Skin epidermis (tissue), 12 donors: ENCODE results near the gene ZFHX2.
"Not testable (repeated sequence)": the region's sequence is repeated elsewhere in the genome, so short reads cannot be mapped to it uniquely, and the experiment has no call there.

Source experiments
- H3K27ac ChIP-seq, 21 experiments: fragments of 200-600 bp; sonication (generic) in 11 of 21; one replicate each; pipeline ENCODE4 v1.5.0; 2020; ENCODE audit warnings: mild to moderate bottlenecking in 3 of 21, inconsistent platforms in 2 of 21, moderate library complexity in 2 of 21
- H3K4me3 ChIP-seq, 7 experiments: fragments of 200-600 bp; sonication (generic) in 2 of 7; one replicate each; pipeline ENCODE4 v1.5.0; 2020; ENCODE audit warnings: inconsistent platforms in 2 of 7, mild to moderate bottlenecking in 2 of 7, moderate library complexity in 1 of 7

ZFHX2 gene

DNA sequence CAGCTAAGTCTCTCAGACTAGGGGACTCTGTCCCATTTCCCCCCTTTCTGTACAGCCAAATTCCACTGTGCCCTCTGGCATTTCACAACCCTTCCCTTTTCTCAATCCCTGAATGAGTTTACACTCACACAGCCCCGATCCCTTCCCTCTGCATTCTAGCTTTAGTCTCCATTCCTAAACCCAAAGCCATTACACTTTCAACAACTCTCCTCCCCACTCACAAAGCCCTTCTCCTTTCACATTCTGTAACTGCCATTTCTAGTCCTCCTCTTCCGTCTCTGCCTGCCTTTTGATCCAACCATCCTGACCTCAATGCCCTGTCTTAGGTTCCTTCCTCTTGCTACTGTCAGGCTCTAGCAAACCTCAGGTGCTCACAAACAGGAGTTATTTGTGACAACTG lies 3.6 kb downstream of the ZFHX2 start:
- Histone ChIP-seq H3K27ac (no peak overlapping the region), H3K4me3 (no peak overlapping the region)

DNA sequence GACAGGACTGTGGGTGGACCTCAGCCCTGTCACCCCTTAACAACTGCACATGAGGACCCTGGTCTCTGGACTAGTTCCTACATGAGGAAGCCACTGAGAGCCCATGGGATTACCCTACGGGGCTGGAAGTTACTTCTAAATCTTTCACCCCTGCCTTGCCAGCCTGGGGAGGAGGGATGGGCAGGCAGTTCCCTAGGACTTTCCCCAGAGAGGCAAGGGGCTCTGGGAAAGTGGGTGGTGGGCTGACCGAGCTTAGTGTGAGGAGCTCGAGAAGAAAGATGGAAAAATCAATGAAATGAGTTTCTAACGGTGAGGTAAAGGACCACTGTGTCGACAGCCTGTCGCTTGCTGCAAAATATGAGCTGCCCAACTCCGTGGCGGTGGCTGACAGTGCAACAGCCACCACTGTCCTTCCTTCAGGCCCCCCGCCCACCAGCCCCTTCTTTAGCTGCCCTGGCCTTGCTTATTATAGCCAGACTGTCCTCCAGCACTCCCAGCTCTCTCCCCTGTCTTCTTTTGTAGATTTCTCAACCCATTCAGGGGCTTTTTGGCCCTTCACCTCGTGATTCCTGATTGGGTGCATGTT lies 5.0 kb downstream of the ZFHX2 start:
- no peak overlapping the region for H3K27ac ChIP-seq
- H3K4me3 ChIP-seq: no peak overlapping the region

DNA sequence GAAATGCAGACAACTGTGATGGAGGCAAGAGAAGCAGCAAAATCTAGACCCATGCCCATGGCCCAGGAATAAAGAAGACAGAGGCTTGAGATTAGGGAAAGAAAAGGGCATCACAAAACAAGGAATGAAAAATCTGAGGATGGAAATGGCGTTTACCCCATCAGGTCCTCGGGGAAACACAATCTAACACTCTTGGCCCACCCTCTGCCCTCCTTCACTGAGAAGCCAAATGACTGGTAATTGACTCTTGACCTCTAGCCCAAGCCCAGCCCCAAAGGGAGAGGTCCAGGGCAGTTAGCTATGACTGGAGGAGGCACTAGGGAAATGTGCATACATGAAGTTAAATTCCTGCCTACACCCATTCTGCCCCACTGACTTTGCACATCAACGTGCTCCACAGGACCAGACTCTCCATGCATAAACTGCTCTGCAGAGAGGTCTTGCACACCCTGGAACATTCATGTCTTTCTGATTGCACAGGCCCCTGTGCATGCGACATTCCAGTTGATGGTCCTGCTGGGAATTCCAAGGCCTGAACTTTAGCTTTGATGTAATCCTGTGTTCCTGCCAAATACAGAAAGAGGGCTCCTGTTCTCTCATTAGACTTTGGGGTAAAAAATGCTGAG lies 5.7 kb downstream of the ZFHX2 start:
- H3K27ac ChIP-seq: no peak overlapping the region
- H3K4me3 ChIP-seq: no peak overlapping the region

DNA sequence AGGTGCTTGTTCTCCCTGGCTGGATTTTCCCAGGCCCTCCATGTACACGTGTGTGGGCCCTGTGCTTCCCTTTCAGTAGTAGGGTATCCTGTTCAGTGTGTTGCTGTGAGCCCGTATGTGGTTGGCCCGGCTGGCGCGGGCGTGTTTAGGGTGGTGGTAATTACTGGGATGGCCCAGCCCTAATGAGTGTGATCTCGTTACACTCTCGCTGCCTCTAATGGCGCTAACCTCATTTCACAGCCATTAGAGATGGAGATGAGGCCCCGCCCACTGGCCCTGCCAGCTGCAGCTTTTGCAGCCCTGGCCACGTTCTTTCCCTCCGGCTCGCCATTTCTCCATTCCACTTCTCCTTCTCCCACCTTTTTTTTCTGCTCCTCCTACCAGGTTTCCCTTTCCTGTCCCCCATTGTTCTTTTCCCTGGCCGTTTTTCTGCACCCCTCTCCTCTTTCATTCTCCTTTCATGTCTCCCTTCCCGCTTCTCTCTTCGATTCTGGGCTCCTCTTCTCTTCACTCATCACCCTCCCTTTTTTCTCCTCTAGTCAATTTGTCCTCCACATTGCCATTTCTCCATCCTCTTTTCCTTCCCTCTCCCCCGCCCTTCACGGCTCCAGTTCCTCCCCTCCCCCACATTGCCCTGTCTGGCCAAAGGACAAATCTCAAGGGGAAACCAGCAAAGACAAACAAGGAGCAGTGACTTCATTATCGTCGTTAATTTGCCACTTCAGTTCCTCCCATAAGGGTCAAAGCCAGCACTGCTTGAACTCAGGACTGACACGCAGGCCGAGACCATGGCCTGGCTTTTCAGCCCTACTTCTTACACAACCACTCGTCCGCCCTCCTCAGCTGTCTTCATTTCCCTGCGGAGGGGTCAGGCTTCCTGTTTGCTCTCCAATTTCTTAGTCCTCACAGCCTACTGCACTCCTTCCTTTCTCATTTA lies 6.8 kb downstream of the ZFHX2 start:
- H3K27ac ChIP-seq: no peak overlapping the region
- H3K4me3 ChIP-seq: no peak overlapping the region

DNA sequence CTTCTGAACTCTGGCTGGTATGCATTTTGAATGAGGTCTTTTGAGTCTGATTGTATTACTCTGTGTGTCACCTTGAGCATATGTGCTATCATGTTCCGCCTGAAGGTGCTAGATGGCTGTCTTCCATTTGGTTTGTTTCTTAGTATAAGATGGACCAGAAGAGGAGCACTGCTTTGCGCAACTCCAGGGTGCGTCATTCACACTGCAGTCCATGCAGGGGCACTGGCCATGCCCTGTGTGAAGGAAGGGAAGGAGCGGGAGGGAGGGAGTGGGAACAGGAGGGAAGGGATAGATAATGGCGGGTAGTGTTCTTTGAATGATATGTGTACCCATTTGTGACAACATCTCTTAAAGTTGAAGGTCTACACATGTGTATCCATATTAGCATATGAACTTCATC lies 8.2 kb downstream of the ZFHX2 start:
- H3K27ac ChIP-seq: no peak overlapping the region
- no peak overlapping the region for H3K4me3 ChIP-seq

DNA sequence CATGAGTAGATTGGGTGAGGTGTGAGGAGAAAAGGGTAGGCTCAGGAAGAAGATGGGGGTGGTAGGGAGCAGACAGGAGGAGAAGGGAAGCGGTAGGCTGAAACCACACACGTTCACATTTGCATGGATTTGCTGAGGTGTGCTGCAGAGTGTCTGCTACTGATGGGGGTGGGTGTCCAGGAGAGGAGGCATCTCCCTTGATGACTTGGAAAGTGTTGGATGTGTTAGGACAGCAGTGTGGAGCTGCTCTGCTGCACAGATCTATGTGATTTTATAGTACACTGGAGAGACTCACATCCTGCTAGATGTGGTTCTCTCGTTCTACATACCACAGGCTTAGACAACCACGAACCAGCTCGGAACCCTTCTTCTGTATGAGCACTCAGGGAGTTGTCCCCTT lies 9.3 kb downstream of the ZFHX2 start:
- H3K27ac ChIP-seq: no peak overlapping the region
- H3K4me3 ChIP-seq: no peak overlapping the region

DNA sequence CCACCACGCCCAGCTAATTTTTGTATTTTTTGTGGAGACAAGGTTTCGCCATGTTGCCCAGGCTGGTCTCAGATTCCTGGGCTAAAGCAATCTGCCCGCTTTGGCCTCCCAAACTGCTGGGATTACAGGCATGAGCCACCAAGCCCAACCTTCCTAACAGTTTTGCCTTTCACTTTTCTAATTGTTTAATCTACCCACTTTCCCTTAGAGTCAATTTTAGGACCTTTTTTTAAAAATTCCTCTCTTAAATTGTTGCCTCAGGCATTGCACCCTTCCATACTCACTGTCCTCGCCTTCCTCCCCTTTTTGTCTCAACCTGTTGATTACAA lies 11.5 kb downstream of the ZFHX2 start:
- Histone ChIP-seq H3K27ac (no peak overlapping the region), H3K4me3 (no peak overlapping the region)

DNA sequence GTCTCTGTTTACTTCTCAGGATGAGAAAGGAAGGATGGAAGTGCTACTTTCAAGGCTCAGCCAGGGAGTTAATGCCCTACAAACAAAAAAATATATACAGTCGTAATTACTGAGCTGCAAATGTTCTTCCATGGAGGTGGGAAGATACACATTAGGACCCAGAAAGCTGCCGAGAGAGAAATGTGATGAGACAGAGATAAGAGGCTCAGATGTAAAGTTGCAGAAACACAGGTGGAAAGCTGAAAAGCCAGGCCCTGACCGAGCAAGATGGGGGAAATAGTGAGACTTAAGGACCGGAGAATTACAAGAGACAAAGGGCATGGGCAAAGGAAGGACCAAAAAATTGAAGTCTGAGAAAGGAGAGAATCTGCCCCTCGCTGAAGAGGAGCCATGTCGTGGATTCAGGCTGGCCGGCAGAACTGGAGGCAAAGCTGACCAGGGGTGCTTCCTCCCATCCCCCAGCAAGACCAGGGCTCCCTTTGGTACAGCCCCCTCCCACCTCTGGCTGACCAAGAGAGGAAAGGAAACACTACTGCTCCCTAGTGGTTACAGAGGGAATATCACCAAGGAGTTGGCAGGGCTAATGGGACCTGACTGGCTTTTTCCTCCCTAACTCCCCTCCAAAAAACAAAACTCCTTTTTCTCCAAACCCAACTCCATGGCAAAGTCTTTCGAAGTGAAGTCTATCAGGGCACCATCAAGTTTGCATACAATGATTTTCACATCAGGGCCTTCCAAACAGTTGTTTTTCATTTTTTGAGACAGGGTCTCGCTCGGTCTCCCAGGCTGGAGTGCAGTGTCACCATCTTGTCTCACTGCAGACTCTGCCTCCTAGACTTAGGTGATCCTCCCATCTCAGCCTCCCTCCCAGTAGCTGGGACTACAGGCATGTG lies 12.1 kb downstream of the ZFHX2 start:
- Histone ChIP-seq H3K4me3 (no peak overlapping the region), H3K27ac (no peak overlapping the region)

DNA sequence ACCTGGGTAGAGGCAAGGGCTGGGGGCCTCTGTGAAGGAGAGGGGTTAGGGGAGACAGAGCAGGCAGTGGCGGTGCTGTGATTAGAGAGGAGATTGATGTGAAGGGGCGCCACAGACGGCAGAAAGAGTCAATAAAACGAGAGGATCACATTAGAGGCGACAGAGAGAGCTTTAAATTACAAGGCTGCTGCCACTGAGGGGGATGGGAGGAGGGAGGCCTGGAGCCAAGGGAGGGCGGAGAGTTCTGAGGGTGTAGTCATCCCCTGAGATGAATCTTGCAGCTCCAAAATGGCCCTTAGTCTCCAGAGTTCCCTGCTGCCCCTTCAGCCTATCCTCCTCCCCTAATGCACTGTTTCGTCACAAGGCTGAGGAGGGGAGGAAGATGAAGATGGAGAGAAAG lies 12.8 kb downstream of the ZFHX2 start:
- Histone ChIP-seq H3K27ac (no peak overlapping the region), H3K4me3 (no peak overlapping the region)

DNA sequence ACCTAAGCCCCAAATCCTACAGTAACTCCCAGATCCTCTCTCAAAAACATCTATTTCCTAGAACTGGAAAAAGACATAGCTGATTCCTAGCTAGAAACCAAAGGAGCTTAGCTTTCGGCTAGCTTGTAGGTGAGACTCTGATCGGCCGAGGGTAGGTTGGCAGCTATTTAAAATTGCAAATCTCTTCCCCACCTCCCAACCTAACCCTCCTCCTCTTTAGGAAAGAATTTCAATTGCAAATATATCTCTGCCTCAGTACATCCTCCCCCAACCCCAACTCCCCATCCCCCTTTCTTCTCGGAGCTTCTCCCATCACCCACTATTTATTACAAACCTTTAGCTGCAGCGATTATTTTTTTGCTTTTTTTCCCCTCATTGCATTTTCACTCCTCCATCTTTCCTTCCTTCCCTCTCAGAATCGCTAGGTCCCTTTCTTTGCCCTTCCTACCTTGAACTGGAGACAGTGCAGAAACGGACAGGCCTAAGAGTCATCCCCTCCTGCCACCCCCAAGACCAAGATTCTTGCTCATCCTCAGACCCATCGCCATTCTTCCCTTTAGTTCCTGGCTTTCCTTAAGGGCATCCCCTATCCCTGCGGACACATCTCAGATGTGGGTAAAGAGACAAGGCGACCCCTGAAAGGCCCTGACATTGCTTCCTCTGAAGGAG lies 13.4 kb downstream of the ZFHX2 start:
- no peak overlapping the region for H3K4me3 ChIP-seq
- H3K27ac ChIP-seq: no peak overlapping the region

DNA sequence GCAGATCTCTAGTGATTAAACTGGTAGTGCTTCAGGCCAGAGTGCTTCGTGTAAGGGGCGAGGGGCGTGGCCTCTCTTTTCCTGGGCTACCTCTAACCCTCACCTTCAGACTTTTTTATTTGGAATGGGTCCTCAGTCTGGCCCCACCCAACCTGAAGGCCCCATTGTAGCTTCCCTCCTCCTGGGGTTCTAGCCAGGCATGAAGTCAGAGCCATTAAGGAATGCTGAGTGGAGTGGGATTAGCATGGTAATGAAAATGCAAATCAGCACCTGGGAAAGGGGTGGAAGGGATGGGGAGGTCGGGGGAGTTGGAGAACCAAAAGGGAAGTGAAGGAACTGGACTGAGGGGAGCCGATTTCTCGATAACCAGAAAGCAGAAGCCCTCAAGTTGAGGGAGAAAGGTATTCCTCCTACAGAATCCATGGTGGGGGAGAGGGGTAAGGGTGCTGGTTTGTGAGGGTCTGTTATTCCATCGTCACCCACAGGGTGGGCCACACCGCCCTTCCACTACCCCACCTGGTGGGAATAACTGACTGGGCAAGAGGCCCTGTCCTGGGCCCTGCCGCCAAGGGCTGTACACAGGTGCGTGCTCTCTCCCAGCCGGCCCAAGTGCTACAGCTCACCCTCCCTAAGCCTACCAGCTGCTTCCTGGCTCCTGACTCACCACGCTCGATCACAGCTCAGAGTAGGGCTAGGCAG lies 14.1 kb downstream of the ZFHX2 start:
- Histone ChIP-seq H3K27ac (no peak overlapping the region), H3K4me3 (no peak overlapping the region)

DNA sequence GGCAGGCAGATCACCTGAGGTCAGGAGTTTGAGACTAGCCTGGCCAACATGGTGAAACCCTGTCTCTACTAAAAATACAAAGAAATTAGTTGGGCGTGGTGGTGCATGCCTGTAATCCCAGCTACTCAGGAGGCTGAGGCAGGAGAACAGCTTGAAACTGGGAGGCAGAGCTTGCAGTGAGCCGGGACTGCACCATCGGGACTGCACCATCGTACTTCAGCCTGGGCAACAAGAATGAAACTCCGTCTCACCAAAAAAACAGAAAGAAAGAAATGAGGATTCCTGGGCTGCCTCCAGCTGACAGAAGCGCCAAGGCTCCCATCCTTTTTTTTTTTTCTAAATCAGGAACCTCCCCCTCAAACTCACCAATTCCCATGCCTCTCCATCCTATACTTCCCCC lies 14.7 kb downstream of the ZFHX2 start:
- not testable (repeated sequence) for H3K27ac ChIP-seq, H3K4me3 ChIP-seq

DNA sequence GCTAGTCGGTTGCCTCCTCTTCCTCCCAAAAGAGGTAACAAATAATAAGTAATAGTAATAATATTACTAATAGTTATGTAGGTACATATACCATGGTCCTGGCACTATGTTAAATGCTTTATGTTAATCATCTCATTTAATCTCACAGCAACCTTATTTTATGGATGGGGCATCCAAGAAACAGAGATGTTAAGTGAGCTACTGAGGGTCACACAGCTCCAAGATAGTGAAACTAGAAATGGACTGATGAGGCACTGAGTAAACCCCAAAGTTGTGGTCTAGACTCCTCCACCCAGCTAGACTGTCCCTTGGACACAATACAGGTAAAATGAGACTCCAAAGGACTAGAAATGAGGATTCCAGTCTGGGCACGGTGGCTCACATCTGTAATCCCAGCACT lies 15.1 kb downstream of the ZFHX2 start:
- H3K27ac ChIP-seq: no peak overlapping the region
- H3K4me3 ChIP-seq: no peak overlapping the region

DNA sequence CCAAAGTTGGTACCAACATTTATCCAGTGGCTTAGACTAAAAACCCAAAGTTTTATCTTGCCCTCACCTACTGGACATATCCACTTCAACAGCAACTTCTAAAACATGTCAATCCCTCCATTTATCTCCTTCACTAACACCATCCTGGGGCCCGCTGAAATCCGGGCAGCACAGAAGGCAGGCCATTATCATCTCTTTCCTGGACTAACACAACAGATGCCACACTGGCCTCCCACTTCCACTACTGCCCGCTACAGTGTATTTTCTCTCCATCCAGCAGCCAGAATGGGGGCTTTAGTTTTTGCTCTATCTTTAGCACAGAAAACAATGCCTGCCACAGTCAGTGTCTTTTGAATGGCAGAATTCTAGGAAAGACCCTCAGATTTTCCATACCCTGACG lies 15.6 kb downstream of the ZFHX2 start:
- Histone ChIP-seq H3K4me3 (no peak overlapping the region), H3K27ac (no peak overlapping the region)

DNA sequence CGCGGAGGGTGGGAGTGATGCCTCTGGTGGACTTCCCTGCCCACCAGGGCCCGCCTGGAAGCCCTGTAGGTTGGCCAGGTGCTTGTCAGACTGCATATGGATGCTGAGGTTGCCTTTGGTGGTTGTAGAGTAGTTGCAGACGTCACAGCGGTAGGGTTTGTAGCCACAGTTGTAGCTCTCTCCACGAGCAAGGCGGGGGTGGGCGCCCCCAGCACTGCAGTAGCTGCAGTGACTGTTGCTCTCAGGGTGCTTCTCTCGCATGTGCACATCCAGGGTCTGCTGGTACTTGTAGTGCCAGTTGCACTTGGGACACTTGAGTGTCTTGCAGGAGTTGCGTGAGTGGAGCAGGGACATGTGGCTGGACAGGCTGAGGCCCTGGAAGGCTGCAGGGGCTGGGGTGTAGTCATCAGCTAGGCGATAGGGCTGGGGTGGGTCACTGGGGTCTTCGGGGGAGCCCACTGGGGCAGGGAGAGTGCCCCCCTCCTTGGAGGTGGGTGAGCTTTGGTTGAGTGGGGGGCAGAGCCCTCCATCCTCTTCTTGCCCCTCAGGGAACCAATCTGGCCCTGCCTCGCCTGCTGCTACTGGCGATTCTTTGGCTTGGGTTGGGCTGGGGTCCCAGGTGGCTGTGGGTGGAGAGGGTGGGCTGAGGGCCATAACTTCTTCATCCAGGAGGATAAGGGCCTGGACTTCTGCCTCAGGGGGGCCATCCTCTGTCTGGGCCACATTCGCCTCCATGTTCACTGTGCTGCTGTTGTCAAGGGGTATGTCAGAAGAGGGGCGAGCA lies 17.7 kb downstream of the ZFHX2 start:
- no peak overlapping the region for H3K27ac ChIP-seq

DNA sequence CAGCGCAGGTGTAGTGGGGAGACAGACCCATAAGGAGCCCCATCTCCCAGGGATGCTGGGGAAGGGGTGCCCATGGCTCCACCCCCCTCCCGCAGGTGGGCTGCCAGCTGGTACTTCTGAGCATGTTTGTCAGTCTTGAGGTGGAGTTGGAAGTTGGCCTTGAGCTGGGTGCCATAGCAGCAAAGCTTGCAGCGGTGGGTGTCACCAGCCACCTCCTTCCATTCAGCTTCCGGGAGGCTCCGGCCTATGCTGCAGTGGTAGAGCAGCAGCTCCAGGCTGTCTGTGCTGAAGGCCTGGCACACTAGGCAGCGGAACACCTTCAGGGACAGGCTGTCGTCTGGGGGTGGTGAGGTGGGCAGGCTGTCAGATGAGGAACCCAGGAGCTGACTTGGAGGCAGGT lies 18.9 kb downstream of the ZFHX2 start:
- no peak overlapping the region for H3K27ac ChIP-seq

More for the DNA sequence above, 17.7 kb downstream of the ZFHX2 start:
- no peak overlapping the region for H3K4me3 ChIP-seq

DNA sequence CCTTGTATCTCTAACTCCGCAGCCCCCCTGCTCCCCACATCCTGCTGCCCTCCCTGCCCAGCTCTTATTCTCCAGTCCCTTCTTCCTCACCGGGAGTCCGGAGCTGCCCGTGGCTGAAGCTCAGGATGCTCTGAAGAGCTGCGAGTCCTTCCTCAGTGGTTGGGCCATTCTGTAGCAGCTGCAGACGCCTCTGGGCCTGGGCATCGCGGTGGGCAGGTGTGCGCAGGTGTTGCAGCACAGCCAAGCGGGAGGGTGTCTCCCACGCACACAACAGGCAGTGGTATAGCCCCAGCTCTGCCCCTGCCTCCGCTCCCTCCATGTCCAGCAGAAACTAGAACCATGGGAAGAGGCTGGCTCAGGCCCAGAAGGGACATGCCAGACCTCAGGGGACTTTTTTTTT lies 20.2 kb downstream of the ZFHX2 start:
- Histone ChIP-seq H3K27ac (no peak overlapping the region), H3K4me3 (no peak overlapping the region)

More for the DNA sequence above, 18.9 kb downstream of the ZFHX2 start:
- no peak overlapping the region for H3K4me3 ChIP-seq

DNA sequence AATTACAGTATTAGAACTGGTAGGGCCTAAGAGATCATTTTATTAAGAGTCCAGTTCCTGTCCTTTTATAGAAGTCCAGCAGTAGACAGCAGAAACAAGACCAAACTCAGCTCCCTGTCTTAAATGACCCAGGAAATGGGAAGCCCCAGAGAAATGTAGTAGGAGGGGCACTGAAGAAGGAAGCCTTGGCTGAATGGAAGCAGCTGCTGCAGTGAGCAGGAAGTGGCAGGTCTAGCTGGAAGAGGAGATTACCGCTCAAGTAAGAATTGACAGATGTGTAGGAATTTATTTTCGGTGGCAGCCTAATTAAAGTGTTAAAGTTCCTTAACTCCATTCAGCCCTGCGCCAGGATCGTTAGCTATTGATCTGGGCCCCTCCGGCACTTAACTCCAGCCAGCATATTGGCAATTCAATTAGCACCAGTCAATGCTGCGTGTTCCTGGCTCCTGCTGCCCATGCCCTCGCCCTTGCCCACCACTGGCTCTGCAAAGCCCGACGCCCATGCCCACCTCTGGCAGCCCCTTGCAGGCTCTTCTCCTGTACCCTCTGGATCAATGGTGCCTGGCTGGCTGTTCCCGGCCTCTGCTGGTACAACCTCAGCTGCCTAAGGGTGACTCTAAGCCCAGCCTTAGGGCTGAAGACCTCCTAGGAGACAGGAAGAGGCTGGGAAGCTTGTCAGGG lies 21.1 kb downstream of the ZFHX2 start:
- H3K27ac ChIP-seq: peak overlapping the region in 1 of 21 experiments; percentile 27
- no peak overlapping the region for H3K4me3 ChIP-seq
